Activated CD4-positive, alpha-beta T cell treated with anti-CD3 and anti-CD28 coated beads for 36 hours (primary cell): ENCODE data around the gene TRMT11. TPM values are rescaled to one million over a fixed set of nuclear protein-coding genes. Genes with fewer than 3 reads are reported as not detected.

Experiments used
- ATAC-seq: fragments of 200-7000 bp; cut with Tn5 transposase; one replicate; pipeline ENCODE4 v1.10.0; 2021; ENCODE audit warnings: mild to moderate bottlenecking, moderate library complexity
- CTCF ChIA-PET: fragments of 350-600 bp; sonication (Branson Sonifier 250); formaldehyde crosslinking; loops from one replicate; lab custom pipeline; 2021; ENCODE audit warnings: antibody characterized with exemption; lab: Charles Lee
- POLR2A ChIA-PET: fragments of 350-600 bp; sonication (Branson Sonifier 250); formaldehyde crosslinking; loops from one replicate; lab custom pipeline; 2021; ENCODE audit warnings: antibody characterized with exemption, inconsistent platforms; lab: Charles Lee
- DNase-seq: peaks from one replicate; pipeline ENCODE4 v3.0.0-alpha.2; 2020
- H3K27ac Mint-ChIP-seq: one replicate; pipeline ENCODE4 v1.8.0; 2021; ENCODE audit warnings: mixed read lengths
- H3K27me3 Mint-ChIP-seq: one replicate; pipeline ENCODE4 v1.8.0; 2021; ENCODE audit warnings: mixed read lengths
- H3K36me3 Mint-ChIP-seq: one replicate; pipeline ENCODE4 v1.8.0; 2021; ENCODE audit warnings: low read depth, mixed read lengths
- H3K4me1 Mint-ChIP-seq: one replicate; pipeline ENCODE4 v1.8.0; 2021; ENCODE audit warnings: mixed read lengths
- H3K4me3 Mint-ChIP-seq: one replicate; pipeline ENCODE4 v1.8.0; 2021; ENCODE audit warnings: mild to moderate bottlenecking, moderate library complexity, mixed read lengths
- H3K9me3 Mint-ChIP-seq: one replicate; pipeline ENCODE4 v1.8.0; 2021; ENCODE audit warnings: low read depth, mixed read lengths
- intact Hi-C, 2 experiments: fragments of 100-400 bp; cut with DNase I in 1 of 2; cut with micrococcal nuclease in 1 of 2; formaldehyde crosslinking; loops; one replicate each; pipeline versions ENCODE4 v1.14.2 to v1.15.1; 2022 to 2024; cut with DNase I, micrococcal nuclease
- total RNA-seq, 2 experiments: library from RNA; stranded (reverse); gene quantifications; one replicate each; pipeline ENCODE4 v1.2.3, GENCODE V29; 2021

The TRMT11 gene
- total RNA-seq, 2 experiments from 2014 or later: 33.4 to 40.5 TPM

DNA sequence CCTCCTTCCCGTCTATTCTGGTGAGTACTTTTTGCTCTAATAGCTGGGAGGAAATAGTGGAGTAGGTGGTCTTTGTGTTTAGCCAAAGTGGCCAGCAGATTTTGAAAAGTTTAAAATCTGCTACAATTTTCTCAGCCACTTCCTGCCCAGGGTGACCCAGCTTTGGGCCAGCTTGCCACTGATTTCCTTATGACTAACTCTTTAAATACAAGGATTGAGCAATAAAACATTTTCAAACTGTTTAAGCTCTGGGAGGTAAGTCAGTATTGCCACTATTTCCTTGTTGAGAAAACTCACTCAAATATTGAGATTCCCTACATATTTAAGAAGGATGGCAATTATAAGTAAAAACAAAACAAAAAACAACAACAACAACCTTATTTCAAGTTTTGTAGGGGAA is 54.5 kb downstream of the TRMT11 start:
- intact Hi-C loops: no loop called here
- no peak for DNase-seq
- H3K27ac Mint-ChIP-seq: no peak overlapping the region
- ChIA-PET CTCF (interaction anchor here (1.0 kb wide), 1 partner anchor 13 kb away, joined by 3 read pairs; no protein-coding TSS in a partner anchor), POLR2A (no interaction called here)
- H3K9me3 Mint-ChIP-seq: peaks cover 9% of the 10 kb centered on the region
- H3K36me3 Mint-ChIP-seq: peaks cover 57% of the 10 kb centered on the region
- ATAC-seq: no peak
- no peak overlapping the region for H3K4me3 Mint-ChIP-seq
- H3K4me1 Mint-ChIP-seq: no peaks in the 10 kb centered on the region
- no peaks in the 10 kb centered on the region for H3K27me3 Mint-ChIP-seq

DNA sequence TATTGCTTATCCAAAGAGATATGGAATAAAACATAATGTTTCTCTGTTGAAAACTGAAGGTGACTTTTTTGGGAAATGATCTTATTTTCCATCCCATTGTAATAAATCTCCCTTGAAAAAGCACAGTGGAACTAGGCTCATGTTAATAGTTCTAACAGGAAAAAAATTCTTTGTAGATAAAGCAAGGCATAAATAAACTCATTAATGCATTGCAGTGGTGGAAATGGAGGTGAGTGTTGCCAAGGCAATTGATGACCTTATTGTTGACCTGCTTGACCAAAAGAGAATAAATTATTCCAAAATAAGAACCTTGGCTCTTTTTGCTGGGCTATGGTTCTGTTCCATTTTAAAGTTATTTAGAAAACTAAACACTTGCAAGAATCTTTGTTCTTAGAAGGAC is 55.2 kb downstream of the TRMT11 start:
- no peak overlapping the region for H3K27ac Mint-ChIP-seq
- intact Hi-C loops: no loop called here
- peaks cover 54% of the 10 kb centered on the region for H3K36me3 Mint-ChIP-seq
- ChIA-PET CTCF (interaction anchor here (1.0 kb wide), 1 partner anchor 14 kb away, joined by 3 read pairs; no protein-coding TSS in a partner anchor), POLR2A (no interaction called here)
- no peak for DNase-seq
- no peak for ATAC-seq
- H3K4me1 Mint-ChIP-seq: no peaks in the 10 kb centered on the region
- no peak overlapping the region for H3K4me3 Mint-ChIP-seq
- peaks cover 9% of the 10 kb centered on the region for H3K9me3 Mint-ChIP-seq
- no peaks in the 10 kb centered on the region for H3K27me3 Mint-ChIP-seq

DNA sequence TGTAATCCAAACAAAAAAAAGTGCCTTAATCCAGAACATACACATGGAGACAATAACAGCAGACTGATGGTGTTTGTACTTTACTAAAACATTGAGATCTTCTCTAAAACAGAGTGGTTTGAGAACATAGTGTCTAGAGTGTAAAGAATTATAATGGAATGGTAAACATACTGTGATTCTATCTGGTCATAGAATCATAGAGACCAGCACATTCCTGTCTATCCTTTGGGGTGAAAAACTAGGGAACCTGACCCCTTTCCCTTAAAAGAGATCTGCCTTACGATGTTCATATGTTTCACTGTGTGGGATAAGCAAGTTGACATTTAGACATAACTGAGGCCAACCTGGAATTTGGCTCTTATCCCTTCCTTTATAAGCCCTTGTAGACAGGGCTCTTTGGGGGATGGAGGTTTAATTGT is 55.7 kb downstream of the TRMT11 start:
- Mint-ChIP-seq H3K27ac (no peak overlapping the region), H3K4me1 (no peaks in the 10 kb centered on the region), H3K9me3 (peaks cover 9% of the 10 kb centered on the region), H3K4me3 (no peak overlapping the region), H3K27me3 (no peaks in the 10 kb centered on the region), H3K36me3 (peaks cover 52% of the 10 kb centered on the region)
- ATAC-seq (no peak), DNase-seq (no peak)
- POLR2A ChIA-PET: no interaction called here
- intact Hi-C loops: no loop called here
- CTCF ChIA-PET: no interaction called here

DNA sequence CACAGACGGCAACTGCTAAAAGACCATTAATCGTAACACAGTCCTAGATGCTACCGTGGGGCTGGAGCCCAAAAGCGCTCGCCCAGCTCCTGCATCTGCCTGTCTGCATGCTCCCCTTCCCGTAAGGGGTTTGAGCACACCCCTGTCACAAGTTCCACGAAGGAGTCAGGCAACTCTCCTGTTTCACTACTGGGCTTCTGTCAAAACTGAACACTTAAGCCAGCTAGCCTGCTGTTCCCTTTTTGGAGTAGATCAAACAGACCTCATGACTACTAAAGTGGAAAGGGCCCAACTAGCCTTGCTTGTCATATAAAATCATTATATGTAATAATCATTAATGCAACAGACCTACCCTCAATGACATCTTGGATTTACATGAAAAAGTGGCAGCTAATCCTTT is 61.3 kb downstream of the TRMT11 start:
- Mint-ChIP-seq H3K36me3 (peaks cover 46% of the 10 kb centered on the region), H3K27ac (no peak overlapping the region), H3K4me3 (no peak overlapping the region), H3K27me3 (no peaks in the 10 kb centered on the region), H3K4me1 (no peaks in the 10 kb centered on the region), H3K9me3 (peaks cover 5% of the 10 kb centered on the region)
- ATAC-seq (no peak), DNase-seq (no peak)
- POLR2A ChIA-PET: no interaction called here
- CTCF ChIA-PET: interaction anchor here (1.2 kb wide), 1 partner anchor 17 kb away, joined by 3 read pairs; no protein-coding TSS in a partner anchor
- intact Hi-C loops: no loop called here

DNA sequence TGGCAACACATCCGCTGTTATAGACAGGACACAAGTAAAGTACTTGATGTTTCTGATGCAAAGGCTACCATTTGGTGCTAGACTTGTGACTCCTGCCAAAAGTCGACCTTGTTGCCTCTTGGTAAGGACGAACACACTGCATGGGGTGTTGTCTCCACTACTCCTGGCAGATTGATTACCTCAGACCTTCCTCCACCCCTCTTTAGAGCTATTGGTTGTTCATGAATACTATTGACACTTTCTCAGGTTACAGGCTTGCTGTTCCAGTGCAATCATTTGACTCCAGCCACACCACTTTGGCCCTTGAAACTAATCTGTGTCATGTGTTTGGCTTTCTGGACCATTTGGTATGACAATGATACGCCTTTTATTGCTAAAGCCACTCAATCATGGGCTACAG is 62.3 kb downstream of the TRMT11 start:
- H3K36me3 Mint-ChIP-seq: peaks cover 48% of the 10 kb centered on the region
- intact Hi-C loops: no loop called here
- no peak overlapping the region for H3K27ac Mint-ChIP-seq
- ATAC-seq: no peak
- H3K4me1 Mint-ChIP-seq: no peaks in the 10 kb centered on the region
- ChIA-PET CTCF (interaction anchor here (1.2 kb wide), 1 partner anchor 18 kb away, joined by 3 read pairs; no protein-coding TSS in a partner anchor), POLR2A (no interaction called here)
- no peak overlapping the region for H3K4me3 Mint-ChIP-seq
- DNase-seq: no peak
- no peaks in the 10 kb centered on the region for H3K27me3 Mint-ChIP-seq
- peaks cover 4% of the 10 kb centered on the region for H3K9me3 Mint-ChIP-seq

DNA sequence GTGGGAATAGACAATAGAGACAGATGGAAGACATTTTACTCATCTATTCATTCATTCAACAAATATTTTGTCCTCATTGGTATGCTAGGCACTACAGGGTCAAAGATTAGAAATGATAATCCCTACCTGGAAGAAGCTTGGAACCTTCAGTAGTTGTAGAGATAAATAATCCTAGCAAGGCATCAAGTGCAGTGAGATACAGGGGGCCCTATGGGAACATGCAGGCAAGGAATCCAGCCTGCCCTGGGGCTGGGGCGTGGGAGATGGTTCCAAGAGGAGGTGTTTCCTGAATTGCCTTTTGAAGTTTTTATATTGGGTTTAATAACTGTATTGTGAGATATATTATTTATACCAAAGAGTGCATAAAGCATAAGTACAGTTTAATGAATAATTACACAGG is 64.5 kb downstream of the TRMT11 start:
- Mint-ChIP-seq H3K9me3 (no peaks in the 10 kb centered on the region), H3K27me3 (no peaks in the 10 kb centered on the region), H3K4me3 (no peak overlapping the region), H3K27ac (no peak overlapping the region), H3K4me1 (no peaks in the 10 kb centered on the region), H3K36me3 (peaks cover 36% of the 10 kb centered on the region)
- no peak for DNase-seq
- intact Hi-C loops: no loop called here
- ChIA-PET CTCF (no interaction called here), POLR2A (no interaction called here)
- no peak for ATAC-seq

DNA sequence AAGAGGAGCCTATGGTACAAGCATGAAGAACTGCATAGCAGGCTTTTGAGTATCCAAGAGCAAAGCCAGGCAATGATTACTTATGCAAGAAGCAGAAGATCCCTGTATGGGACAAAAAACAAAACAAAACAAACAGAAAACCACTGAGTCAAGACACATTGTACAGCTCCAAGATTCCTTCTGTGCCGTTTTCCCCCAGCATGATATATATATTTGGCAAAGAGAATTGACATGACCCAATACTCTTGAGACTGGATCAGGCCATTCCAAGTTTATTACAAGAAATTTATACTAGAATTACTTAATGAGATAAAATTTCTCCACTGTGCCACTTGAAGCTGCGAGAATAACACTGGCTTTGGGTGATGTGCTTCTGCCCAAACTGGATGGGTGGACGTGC is 65.5 kb downstream of the TRMT11 start:
- DNase-seq: no peak
- ChIA-PET CTCF (interaction anchor here (1.2 to 1.3 kb wide), 2 partner anchors 55 to 203 kb away, joined by 3 to 5 read pairs; no protein-coding TSS in a partner anchor), POLR2A (no interaction called here)
- no peak for ATAC-seq
- Mint-ChIP-seq H3K27ac (no peak overlapping the region), H3K36me3 (peaks cover 33% of the 10 kb centered on the region), H3K9me3 (no peaks in the 10 kb centered on the region), H3K4me3 (no peak overlapping the region), H3K27me3 (no peaks in the 10 kb centered on the region), H3K4me1 (no peaks in the 10 kb centered on the region)
- intact Hi-C loops: no loop called here

DNA sequence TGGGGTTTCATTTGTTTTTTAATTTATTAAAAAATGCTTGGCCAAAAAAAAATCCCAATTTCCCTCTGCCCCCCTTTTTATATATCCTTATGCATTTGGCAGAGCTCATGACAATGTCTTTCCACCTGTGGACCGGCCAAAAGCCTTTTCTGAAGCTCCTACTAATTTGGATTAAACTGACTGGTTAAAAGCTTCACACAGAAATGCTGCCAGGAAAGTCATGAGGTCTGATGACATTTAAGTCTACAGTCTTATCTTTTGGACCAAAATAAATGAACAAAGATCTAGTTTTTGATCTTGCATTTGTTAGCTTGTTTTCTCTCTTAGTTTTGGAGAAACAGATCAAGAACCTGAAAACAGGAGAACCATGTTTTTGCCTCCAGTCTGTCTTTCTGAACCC is 66.1 kb downstream of the TRMT11 start:
- peaks cover 28% of the 10 kb centered on the region for H3K36me3 Mint-ChIP-seq
- no peaks in the 10 kb centered on the region for H3K9me3 Mint-ChIP-seq
- DNase-seq: no peak
- POLR2A ChIA-PET: interaction anchor here (0.6 kb wide), 1 partner anchor 98 kb away, joined by 7 read pairs; no protein-coding TSS in a partner anchor
- H3K27me3 Mint-ChIP-seq: no peaks in the 10 kb centered on the region
- intact Hi-C loops: no loop called here
- H3K4me1 Mint-ChIP-seq: no peaks in the 10 kb centered on the region
- no peak for ATAC-seq
- H3K27ac Mint-ChIP-seq: no peak overlapping the region
- CTCF ChIA-PET: interaction anchor here (0.6 to 1.3 kb wide), 5 partner anchors 18 to 202 kb away, joined by 3 to 5 read pairs (median 3); no protein-coding TSS in a partner anchor
- H3K4me3 Mint-ChIP-seq: no peak overlapping the region

DNA sequence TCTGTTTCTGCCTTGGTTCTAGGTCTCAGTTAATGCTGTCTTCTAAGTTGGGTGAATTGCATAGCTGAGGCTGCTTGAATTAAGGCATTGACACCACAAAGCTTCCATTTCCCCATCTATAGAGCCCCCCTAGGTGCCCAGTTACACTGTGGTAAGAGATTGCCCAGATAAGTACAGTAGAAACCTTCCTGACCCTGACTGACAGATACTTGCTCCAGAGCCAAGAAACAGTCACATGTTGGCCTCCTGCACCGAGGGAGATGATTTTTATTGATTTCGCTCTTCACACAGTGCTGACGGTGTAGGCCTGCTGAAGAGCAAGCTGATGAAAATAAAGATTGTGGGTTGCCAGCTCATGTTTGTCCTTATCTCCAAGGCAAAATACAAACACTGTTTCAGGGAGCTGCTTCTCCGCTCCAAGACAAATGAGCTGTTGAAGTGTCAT is 67.9 kb downstream of the TRMT11 start:
- Mint-ChIP-seq H3K9me3 (no peaks in the 10 kb centered on the region), H3K27ac (no peak overlapping the region), H3K4me3 (no peak overlapping the region), H3K27me3 (no peaks in the 10 kb centered on the region), H3K4me1 (no peaks in the 10 kb centered on the region), H3K36me3 (peaks cover 20% of the 10 kb centered on the region)
- DNase-seq (no peak), ATAC-seq (no peak)
- ChIA-PET CTCF (interaction anchor here (1.0 kb wide), 1 partner anchor 25 kb away, joined by 3 read pairs; no protein-coding TSS in a partner anchor), POLR2A (no interaction called here)
- intact Hi-C loops: no loop called here

DNA sequence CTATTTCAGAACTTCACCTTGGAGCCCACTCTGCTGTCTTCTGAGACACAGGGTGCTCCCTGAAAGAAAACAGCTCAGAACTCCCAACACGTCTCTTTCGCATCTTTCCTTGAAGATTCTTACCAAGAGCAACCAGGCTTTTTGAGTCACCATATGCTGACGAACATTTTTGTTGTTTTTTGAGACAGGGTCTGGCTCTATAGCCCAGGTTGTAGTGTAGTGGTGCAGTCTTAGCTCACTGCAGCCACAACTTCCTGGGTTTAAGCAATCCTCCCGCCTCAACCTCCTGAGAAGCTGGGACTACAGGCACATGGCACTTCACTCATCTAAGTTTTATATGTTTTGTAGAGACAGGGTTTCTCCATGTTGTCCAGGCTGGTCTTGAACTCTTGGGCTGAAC is 68.5 kb downstream of the TRMT11 start:
- CTCF ChIA-PET: interaction anchor here (1.0 kb wide), 1 partner anchor 26 kb away, joined by 3 read pairs; no protein-coding TSS in a partner anchor
- no peaks in the 10 kb centered on the region for H3K27me3 Mint-ChIP-seq
- peaks cover 23% of the 10 kb centered on the region for H3K36me3 Mint-ChIP-seq
- no peaks in the 10 kb centered on the region for H3K9me3 Mint-ChIP-seq
- no peak for DNase-seq
- POLR2A ChIA-PET: no interaction called here
- no peak overlapping the region for H3K4me3 Mint-ChIP-seq
- no peak overlapping the region for H3K27ac Mint-ChIP-seq
- intact Hi-C loops: no loop called here
- ATAC-seq: no peak
- no peaks in the 10 kb centered on the region for H3K4me1 Mint-ChIP-seq

DNA sequence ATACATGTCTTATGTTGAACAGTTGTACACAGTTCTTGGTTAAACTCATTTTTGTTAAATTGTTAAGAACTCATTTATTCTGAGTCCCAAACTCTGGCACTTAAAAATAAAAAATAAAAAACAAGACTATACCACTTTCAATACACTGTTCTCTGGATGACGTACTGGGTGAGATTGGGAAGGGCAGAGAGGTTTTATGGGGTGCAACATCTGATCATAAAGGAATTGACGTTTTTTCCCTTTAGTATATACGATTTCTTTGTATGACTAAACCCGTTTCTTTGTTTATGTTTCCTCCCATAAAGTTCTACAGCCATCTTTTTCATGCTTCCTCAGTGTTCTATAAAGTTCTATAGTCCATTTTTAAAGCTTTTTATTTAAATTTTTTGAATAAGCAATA is 69.1 kb downstream of the TRMT11 start:
- Mint-ChIP-seq H3K4me1 (no peaks in the 10 kb centered on the region), H3K36me3 (peaks cover 29% of the 10 kb centered on the region), H3K27me3 (no peaks in the 10 kb centered on the region), H3K9me3 (no peaks in the 10 kb centered on the region), H3K4me3 (no peak overlapping the region), H3K27ac (no peak overlapping the region)
- CTCF ChIA-PET: interaction anchor here (0.6 to 0.7 kb wide), 2 partner anchors 19 to 36 kb away, joined by 3 to 4 read pairs; no protein-coding TSS in a partner anchor
- DNase-seq (no peak), ATAC-seq (no peak)
- POLR2A ChIA-PET: interaction anchor here (0.6 kb wide), 1 partner anchor 16 kb away, joined by 3 read pairs; no protein-coding TSS in a partner anchor
- intact Hi-C loops: no loop called here

DNA sequence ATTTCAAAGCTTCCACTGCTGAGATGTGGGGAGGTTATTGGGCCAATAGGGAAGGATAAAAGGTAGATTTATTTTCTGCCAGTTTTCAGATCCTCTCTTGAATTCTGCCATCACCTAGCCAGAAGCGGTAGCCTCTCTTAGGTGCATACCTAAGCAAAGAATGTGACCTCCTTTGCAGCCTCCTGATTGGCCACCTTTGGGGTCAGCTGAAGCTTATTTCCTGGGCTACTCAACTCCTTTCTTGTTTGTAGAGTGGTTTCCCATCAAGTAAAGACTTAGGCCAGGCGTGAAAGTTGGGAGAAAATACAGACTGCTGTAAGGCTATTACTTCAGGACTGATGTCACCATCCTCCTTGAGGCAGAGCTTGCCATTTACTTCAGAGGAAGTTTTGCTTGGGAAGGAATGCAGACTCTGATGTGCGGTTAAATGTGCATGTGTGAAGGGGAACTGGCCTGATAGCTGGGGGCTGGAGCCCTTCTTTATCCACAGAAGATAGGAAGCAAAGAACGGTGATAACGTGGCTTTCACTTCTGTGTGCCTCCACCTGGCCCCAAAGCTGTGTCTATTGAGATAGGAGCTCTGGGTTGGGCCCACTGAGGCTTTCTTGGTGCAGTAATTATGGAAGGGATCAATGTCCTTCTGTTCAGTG is 70.1 kb downstream of the TRMT11 start:
- peaks cover 24% of the 10 kb centered on the region for H3K36me3 Mint-ChIP-seq
- CTCF ChIA-PET: interaction anchor here (0.7 to 1.1 kb wide), 2 partner anchors 35 to 285 kb away, joined by 3 to 4 read pairs; no protein-coding TSS in a partner anchor
- ATAC-seq: no peak
- H3K9me3 Mint-ChIP-seq: no peaks in the 10 kb centered on the region
- DNase-seq: no peak
- no peaks in the 10 kb centered on the region for H3K27me3 Mint-ChIP-seq
- no peaks in the 10 kb centered on the region for H3K4me1 Mint-ChIP-seq
- POLR2A ChIA-PET: no interaction called here
- no peak overlapping the region for H3K27ac Mint-ChIP-seq
- H3K4me3 Mint-ChIP-seq: no peak overlapping the region
- intact Hi-C loops: no loop called here
